B cell (primary cell): ENCODE data around the gene NRXN2. TPM values are rescaled to one million over a fixed set of nuclear protein-coding genes. Genes with fewer than 3 reads are reported as not detected.
"Not testable (repeated sequence)": the region's sequence is repeated elsewhere in the genome, so short reads cannot be mapped to it uniquely, and the experiment has no call there.

Source experiments
- ATAC-seq: fragments of 200-7000 bp; cut with Tn5 transposase; one replicate; pipeline ENCODE4 v1.10.0; 2021; ENCODE audit warnings: low read depth, mild to moderate bottlenecking, moderate number of reproducible peaks, moderate library complexity
- CTCF ChIA-PET: fragments of 350-600 bp; sonication (Branson Sonifier 250); formaldehyde crosslinking; loops from one replicate; lab custom pipeline; 2021; ENCODE audit warnings: antibody characterized with exemption, inconsistent platforms; lab: Charles Lee
- POLR2A ChIA-PET: fragments of 350-600 bp; sonication (Branson Sonifier 250); formaldehyde crosslinking; loops from one replicate; lab custom pipeline; 2021; ENCODE audit warnings: antibody characterized with exemption; lab: Charles Lee
- DNase-seq: peaks from one replicate; pipeline ENCODE4 v3.0.0; 2013
- H2AFZ ChIP-seq: 2 replicates; pipeline ENCODE4 v1.6.1; 2012; ENCODE audit warnings: mild to moderate bottlenecking, low read depth, low read length; ENCODE audit not compliant: insufficient read depth, poor library complexity, severe bottlenecking
- H3K27ac ChIP-seq, 2 donors: 1 replicate in 1 of 2; 2 replicates in 1 of 2; pipeline ENCODE4 v1.5.1; 2012 to 2013; ENCODE audit warnings: low read length in 2 of 2, mild to moderate bottlenecking in 2 of 2, moderate library complexity in 1 of 2
- H3K27me3 ChIP-seq, 4 experiments: fragments of 200-600 bp in 1 of 4; sonication (generic) in 1 of 4; replicated peaks in 1 of 4; 1 replicate in 2 of 4; 2 replicates in 2 of 4; pipeline versions ENCODE4 v1.6.1 to v1.7.0; 2013 to 2016; ENCODE audit warnings: low read length in 3 of 4, mild to moderate bottlenecking in 2 of 4, mixed read lengths in 1 of 4, moderate library complexity in 1 of 4; ENCODE audit not compliant: insufficient read depth in 4 of 4, control insufficient read depth in 3 of 4; ENCODE audit errors: control extremely low read depth in 1 of 4
- H3K36me3 ChIP-seq, 2 experiments: replicated peaks in 1 of 2; 1 replicate in 1 of 2; 2 replicates in 1 of 2; pipeline versions ENCODE4 v1.6.1 to v1.7.1; 2013; ENCODE audit warnings: low read length in 1 of 2; ENCODE audit not compliant: insufficient read depth in 2 of 2, control insufficient read depth in 1 of 2; ENCODE audit errors: control extremely low read depth in 1 of 2, extremely low read depth in 1 of 2
- H3K4me1 ChIP-seq, 2 donors: fragments of 200-600 bp in 1 of 2; sonication (generic) in 1 of 2; 1 replicate in 1 of 2; 2 replicates in 1 of 2; pipeline versions ENCODE4 v1.5.1 to v1.6.1; 2013 to 2017; ENCODE audit warnings: low read length in 2 of 2; ENCODE audit not compliant: control insufficient read depth in 2 of 2, insufficient read depth in 2 of 2
- H3K4me2 ChIP-seq: replicated peaks from 2 replicates; pipeline ENCODE3; 2012; ENCODE audit warnings: mild to moderate bottlenecking, low read depth, low read length; ENCODE audit not compliant: poor library complexity, severe bottlenecking
- H3K4me3 ChIP-seq, 5 experiments: fragments of 200-600 bp in 1 of 5; sonication (generic) in 1 of 5; 1 replicate in 3 of 5; 2 replicates in 2 of 5; pipeline versions ENCODE4 v1.5.1 to v1.7.0; 2011 to 2016; ENCODE audit warnings: low read length in 4 of 5, mild to moderate bottlenecking in 4 of 5, low read depth in 2 of 5, control low read depth in 1 of 5, moderate library complexity in 1 of 5; ENCODE audit not compliant: insufficient read depth in 1 of 5; ENCODE audit errors: control extremely low read depth in 1 of 5, extremely low read depth in 1 of 5
- H3K79me2 ChIP-seq: fragments of 200-600 bp; sonication (generic); one replicate; pipeline ENCODE4 v1.6.0; 2016; ENCODE audit warnings: low read length; ENCODE audit not compliant: control insufficient read depth, insufficient read depth
- H3K9ac ChIP-seq: fragments of 200-600 bp; sonication (generic); 2 replicates; pipeline ENCODE4 v1.6.1; 2017; ENCODE audit warnings: mild to moderate bottlenecking, low read length, moderate library complexity
- H3K9me3 ChIP-seq, 3 donors: one replicate each; pipeline versions ENCODE4 v1.6.1 to v1.7.1; 2013; ENCODE audit warnings: low read length in 2 of 3; ENCODE audit not compliant: control insufficient read depth in 2 of 3, insufficient read depth in 1 of 3; ENCODE audit errors: control extremely low read depth in 1 of 3
- H4K20me1 ChIP-seq: 2 replicates; pipeline ENCODE4 v1.6.0; 2012; ENCODE audit warnings: mild to moderate bottlenecking, low read length; ENCODE audit not compliant: insufficient read depth, control insufficient read depth, poor library complexity, severe bottlenecking
- H3K27ac Mint-ChIP-seq: one replicate; pipeline ENCODE4 v1.8.0; 2021; ENCODE audit warnings: mixed read lengths
- H3K27me3 Mint-ChIP-seq: one replicate; pipeline ENCODE4 v1.8.0; 2021; ENCODE audit warnings: mixed read lengths
- H3K4me1 Mint-ChIP-seq: one replicate; pipeline ENCODE4 v1.8.0; 2021; ENCODE audit warnings: mixed read lengths
- H3K4me3 Mint-ChIP-seq: one replicate; pipeline ENCODE4 v1.8.0; 2021; ENCODE audit warnings: mixed read lengths
- H3K9me3 Mint-ChIP-seq: one replicate; pipeline ENCODE4 v1.8.0; 2022; ENCODE audit warnings: mixed read lengths; ENCODE audit not compliant: insufficient read depth
- CTCF ChIP-seq: fragments of 200-600 bp; IDR thresholded peaks from one replicate; pipeline ENCODE4 v1.8.0; 2022; ENCODE audit warnings: antibody characterized with exemption, mild to moderate bottlenecking
- EZH2 ChIP-seq: IDR thresholded peaks from 2 replicates; pipeline ENCODE4 v1.6.1; 2012; ENCODE audit warnings: borderline replicate concordance, low read depth, mild to moderate bottlenecking, moderate library complexity, low read length; ENCODE audit not compliant: insufficient read depth, poor library complexity, severe bottlenecking
- WGBS: methylation state at CpG from one replicate; pipeline ENCODE4 v1.1.5; 2013; ENCODE audit warnings: missing lambda C conversion rate; ENCODE audit not compliant: insufficient coverage; 5-methylcytosine and 5-hydroxymethylcytosine counted together
- intact Hi-C: fragments of 100-400 bp; cut with micrococcal nuclease; formaldehyde crosslinking; loops from one replicate; pipeline ENCODE4 v1.10.0; 2022
- polyA plus RNA-seq: library from polyadenylated mRNA; depleted of rRNA; stranded (reverse); fragments of >200 nt; gene quantifications from 2 replicates; pipeline ENCODE4 v1.2.3, GENCODE V29; 2012
- total RNA-seq, 2 donors: library from RNA; stranded (reverse); fragments of 120-200 nt in 1 of 2; gene quantifications; 1 replicate in 1 of 2; 2 replicates in 1 of 2; pipeline versions ENCODE4 v1.2.3 to v1.2.4, GENCODE V29; 2013 to 2022

NRXN2 gene
- total and polyA plus RNA-seq, 2 donors (not counting 1 experiment from before 2014, with no cell fraction given) = 0.01 to 0.52 TPM

DNA sequence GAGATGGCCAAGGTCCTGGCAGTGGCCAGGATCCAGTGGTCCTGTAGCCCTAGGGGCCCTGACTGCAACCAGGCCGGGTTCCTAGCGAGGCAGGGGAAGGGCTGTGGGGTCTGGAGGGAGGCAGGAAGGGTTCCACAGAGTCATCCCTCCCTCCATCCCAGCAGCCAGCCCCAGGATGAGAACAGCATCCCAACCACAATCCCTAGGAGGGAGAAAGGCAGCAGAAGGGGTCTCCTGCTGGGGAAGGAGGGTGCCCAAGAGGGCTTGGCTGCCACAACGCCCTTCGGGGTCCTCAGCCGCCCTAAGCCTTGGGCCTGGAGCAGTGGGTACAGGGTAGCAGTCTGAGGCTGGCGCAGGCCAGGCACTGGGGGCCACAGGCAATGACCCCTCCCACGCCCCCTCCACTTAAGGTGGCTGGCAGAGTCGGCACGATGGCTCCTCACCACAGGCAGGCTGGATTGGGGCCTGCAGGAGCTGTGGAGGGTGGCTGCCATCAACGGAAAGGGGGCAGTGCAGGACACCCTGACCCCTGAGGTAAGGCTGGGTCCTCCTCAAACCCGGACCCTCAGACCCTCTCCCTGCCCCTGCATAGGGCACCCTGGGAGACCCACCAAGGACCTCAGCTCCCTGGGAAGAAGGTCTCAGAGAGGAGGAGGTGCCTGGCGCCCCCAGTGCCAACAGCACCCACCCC lies 124.7 kb downstream of the NRXN2 start:
- no peak overlapping the region for H2AFZ ChIP-seq
- POLR2A ChIA-PET = interaction anchor here (0.6 kb wide), 2 partner anchors 146 to 554 kb away, joined by 3 to 4 read pairs; no protein-coding TSS in a partner anchor
- intact Hi-C loops = no loop called here
- H3K9ac ChIP-seq = no peak overlapping the region
- no peaks in the 10 kb centered on the region for H3K79me2 ChIP-seq
- H4K20me1 ChIP-seq = no peaks in the 10 kb centered on the region
- H3K36me3 ChIP-seq = no peaks in the 10 kb centered on the region
- no peak overlapping the region for H3K4me3 ChIP-seq
- ATAC-seq = no peak
- no peaks in the 10 kb centered on the region for H3K9me3 Mint-ChIP-seq
- H3K4me2 ChIP-seq = no peak overlapping the region
- CTCF ChIA-PET = no interaction called here
- whole genome bisulfite sequencing = 93% methylated on average over 9 of the region's 12 CpGs
- H3K9me3 ChIP-seq = peaks cover 0 to 8% (median 0%) of the 10 kb centered on the region in 3 donors
- peaks cover 0 to 6% (median 0%) of the 10 kb centered on the region in 4 experiments for H3K27me3 ChIP-seq
- H3K27me3 Mint-ChIP-seq = no peaks in the 10 kb centered on the region
- TF ChIP-seq EZH2 (no peak), CTCF (no peak)
- H3K4me1 ChIP-seq = no peaks in the 10 kb centered on the region
- H3K27ac ChIP-seq = no peak overlapping the region
- H3K4me3 Mint-ChIP-seq = no peak overlapping the region
- no peak for DNase-seq
- no peaks in the 10 kb centered on the region for H3K4me1 Mint-ChIP-seq
- H3K27ac Mint-ChIP-seq = no peak overlapping the region

DNA sequence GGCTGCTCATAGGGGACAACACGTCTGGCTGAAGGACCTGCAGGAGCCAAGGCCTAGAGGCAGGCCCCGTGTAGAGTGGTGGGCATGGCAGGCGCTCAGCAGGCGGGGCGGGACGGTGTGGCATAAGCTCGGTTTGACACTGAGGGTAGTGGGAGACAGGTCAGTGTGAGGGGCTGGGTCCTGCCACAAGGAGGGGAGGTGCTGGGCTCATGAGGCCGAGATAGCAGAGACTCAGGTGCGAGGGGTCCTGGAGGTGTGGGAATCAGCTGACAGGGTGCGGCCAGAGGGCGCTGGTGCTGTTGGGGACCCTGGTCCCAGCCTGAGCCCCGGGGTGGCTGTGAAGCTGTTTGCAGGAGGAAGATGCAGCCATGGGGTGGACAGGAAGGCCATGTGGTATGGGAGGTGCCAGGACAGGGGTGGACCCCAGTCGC lies 125.3 kb downstream of the NRXN2 start:
- H3K27ac Mint-ChIP-seq = no peak overlapping the region
- H3K9ac ChIP-seq = no peak overlapping the region
- DNase-seq (no peak), ATAC-seq (no peak)
- no peaks in the 10 kb centered on the region for H3K4me1 Mint-ChIP-seq
- H3K4me2 ChIP-seq = no peak overlapping the region
- H3K4me3 Mint-ChIP-seq = no peak overlapping the region
- ChIA-PET CTCF (no interaction called here), POLR2A (interaction anchor here (0.6 kb wide), 1 partner anchor 145 kb away, joined by 3 read pairs; no protein-coding TSS in a partner anchor)
- H3K4me3 ChIP-seq = no peak overlapping the region
- no peak overlapping the region for H2AFZ ChIP-seq
- no peaks in the 10 kb centered on the region for H3K79me2 ChIP-seq
- no peaks in the 10 kb centered on the region for H4K20me1 ChIP-seq
- H3K9me3 Mint-ChIP-seq = no peaks in the 10 kb centered on the region
- H3K36me3 ChIP-seq = no peaks in the 10 kb centered on the region
- TF ChIP-seq CTCF = no peak
- no peak for TF ChIP-seq EZH2
- no peaks in the 10 kb centered on the region for H3K27me3 Mint-ChIP-seq
- WGBS = 89% methylated on average over 13 of the region's 13 CpGs
- H3K27ac ChIP-seq = no peak overlapping the region
- peaks cover 0 to 6% (median 0%) of the 10 kb centered on the region in 4 experiments for H3K27me3 ChIP-seq
- no peaks in the 10 kb centered on the region for H3K4me1 ChIP-seq
- intact Hi-C loops = no loop called here
- H3K9me3 ChIP-seq = peaks cover 0 to 8% (median 0%) of the 10 kb centered on the region in 3 donors

DNA sequence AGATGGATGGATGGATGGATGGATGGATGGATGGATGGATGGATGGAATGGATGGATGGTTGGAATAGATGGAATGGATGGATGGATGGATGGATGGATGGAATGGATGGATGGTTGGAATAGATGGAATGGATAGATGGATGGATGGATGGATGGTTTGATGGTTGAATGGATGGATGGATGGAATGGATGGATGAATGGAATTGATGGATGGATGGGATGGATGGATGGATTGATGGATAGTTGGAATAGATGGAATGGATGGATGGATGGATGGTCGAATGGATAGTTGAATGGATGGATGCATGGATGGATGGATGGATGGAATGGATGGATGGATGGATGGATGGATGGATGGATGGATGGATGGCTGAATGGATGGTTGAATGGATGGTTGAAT lies 127.1 kb downstream of the NRXN2 start:
- H2AFZ ChIP-seq, H3K27ac Mint-ChIP-seq, H3K27me3 Mint-ChIP-seq, H3K9me3 ChIP-seq, H3K27ac ChIP-seq, H3K4me3 ChIP-seq, H3K79me2 ChIP-seq, DNase-seq, H4K20me1 ChIP-seq, H3K9ac ChIP-seq, H3K4me2 ChIP-seq, H3K9me3 Mint-ChIP-seq, H3K4me3 Mint-ChIP-seq, H3K4me1 ChIP-seq, ATAC-seq, H3K4me1 Mint-ChIP-seq, POLR2A ChIA-PET, intact Hi-C loops, H3K27me3 ChIP-seq, H3K36me3 ChIP-seq: not testable (repeated sequence)
- 73% methylated on average over 1 of the region's 1 CpG for WGBS
- CTCF ChIA-PET = interaction anchor here (1.1 kb wide), 1 partner anchor 146 kb away, joined by 4 read pairs; no protein-coding TSS in a partner anchor
